Measurements from ENCODE around the gene EFCC1. TPM values are rescaled to one million over a fixed set of nuclear protein-coding genes. Genes with fewer than 3 reads are reported as not detected.

Gene EFCC1
- total RNA-seq, 2 experiments from 2014 or later, result 0.12 to 0.24 TPM

DNA sequence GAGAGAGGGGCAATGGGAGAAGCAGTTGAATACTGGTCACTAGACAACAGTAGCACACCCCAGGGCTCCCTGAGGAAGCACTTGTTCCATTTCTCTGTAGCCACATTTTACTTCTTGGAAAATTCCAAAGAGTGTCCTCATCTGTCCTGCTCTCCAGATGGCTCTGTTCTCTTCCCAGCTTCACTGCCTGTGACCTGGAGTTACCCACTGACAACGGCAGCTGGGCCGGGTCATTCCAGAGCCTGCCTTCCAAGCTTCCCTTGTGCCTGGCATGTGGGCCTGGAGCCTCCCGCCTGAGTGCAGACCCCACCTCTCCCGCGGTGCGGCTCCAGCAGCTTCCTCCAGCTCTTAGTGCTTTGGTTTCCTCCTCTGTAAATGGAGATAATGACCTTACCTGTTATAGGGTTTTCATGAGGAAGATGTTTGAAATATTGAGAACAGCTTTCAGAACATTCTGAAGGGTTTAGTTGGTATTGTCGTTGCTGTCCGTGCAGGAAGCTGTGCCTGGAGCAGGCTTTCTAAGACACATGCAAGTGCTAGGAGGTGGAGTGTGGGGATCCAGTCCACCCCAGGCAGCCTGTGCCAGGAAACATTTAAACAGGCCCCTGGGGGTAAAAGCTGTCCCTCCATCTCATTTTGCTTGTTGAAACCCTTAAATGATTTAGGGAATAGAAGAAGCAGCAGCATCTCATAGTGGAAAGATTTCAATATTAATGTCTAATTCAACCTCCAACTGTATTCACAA lies 24.8 kb downstream of the EFCC1 start:
- intact Hi-C loops (cut with micrococcal nuclease), result loop anchor here (2.0 to 5.0 kb wide), 2 partner anchors 95 to 156 kb away; partner anchors contain the start of genes CNBP and RAB43
- ChIA-PET POLR2A (interaction anchor here (0.9 to 1.7 kb wide), 3 partner anchors 9 to 288 kb away, joined by 3 to 26 read pairs (median 3); no protein-coding TSS in a partner anchor), CTCF (interaction anchor here (0.7 to 3.9 kb wide), 13 partner anchors 9 to 220 kb away, joined by 3 to 70 read pairs (median 7); partner anchors contain the start of gene CFAP92)

DNA sequence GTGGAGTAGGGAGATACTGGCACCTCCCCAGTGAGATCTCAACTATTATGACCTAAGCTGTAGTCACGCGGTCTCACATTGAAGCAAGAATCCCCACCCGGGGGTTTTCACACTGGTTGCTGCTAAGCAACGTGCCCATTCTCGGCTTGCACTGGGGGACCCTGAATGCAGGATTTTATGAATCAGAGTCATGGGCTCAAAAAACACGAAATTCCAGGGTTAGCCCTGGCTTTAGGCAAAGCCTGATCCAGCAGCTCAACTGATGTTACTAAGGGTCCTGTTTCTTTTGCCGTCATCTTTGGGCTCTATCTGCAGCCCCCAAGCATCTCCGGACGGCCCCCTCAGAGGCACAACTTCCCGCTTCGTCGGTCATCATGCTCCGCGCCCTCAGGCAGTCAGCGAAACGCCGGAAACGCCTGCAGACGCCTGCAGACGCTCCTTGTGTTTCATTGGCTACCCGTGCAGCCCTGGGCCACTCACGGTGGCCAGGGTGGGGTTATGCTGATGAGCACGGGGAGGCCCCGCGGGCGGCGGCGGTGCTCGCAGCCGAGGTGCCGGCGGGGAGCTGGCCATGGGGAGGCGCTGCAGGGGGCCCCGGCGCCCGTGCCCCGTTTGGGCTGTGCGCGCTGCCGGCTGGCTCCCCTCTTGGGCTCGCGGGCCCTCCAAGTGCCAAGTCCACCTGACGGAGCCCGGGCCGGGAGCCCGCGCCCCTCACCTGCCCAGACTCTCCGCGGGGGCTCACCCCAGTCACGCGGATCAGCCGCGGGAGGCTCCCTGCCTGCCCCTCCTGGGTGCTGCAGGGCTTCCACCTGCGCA lies 25.8 kb downstream of the EFCC1 start:
- Mint-ChIP-seq H3K4me1 (ENCODE audit: low read depth) (peaks cover 9% of the 10 kb centered on the region), H3K27ac (peak overlapping the region; percentile 83), H3K27me3 (no peaks in the 10 kb centered on the region), H3K4me3 (peak overlapping the region; percentile 73), H3K36me3 (no peaks in the 10 kb centered on the region), H3K9me3 (no peaks in the 10 kb centered on the region)
- intact Hi-C loops (cut with micrococcal nuclease), result loop anchor here (2.0 to 5.0 kb wide), 2 partner anchors 94 to 155 kb away; partner anchors contain the start of genes CNBP and RAB43
- ChIA-PET CTCF (interaction anchor here (0.6 to 3.9 kb wide), 27 partner anchors 9 to 798 kb away, joined by 3 to 70 read pairs (median 4); partner anchors contain the start of genes CFAP92, COPG1 and RAB43), POLR2A (interaction anchor here (0.9 to 1.7 kb wide), 5 partner anchors 11 to 287 kb away, joined by 3 to 26 read pairs (median 3); partner anchors contain the start of genes CNBP and COPG1)
- peak; percentile 96 for DNase-seq

More for the DNA sequence above, 24.8 kb downstream of the EFCC1 start:
- no peaks in the 10 kb centered on the region for H3K27me3 Mint-ChIP-seq
- no peaks in the 10 kb centered on the region for H3K36me3 Mint-ChIP-seq
- no peak for DNase-seq
- peaks cover 9% of the 10 kb centered on the region for H3K4me1 Mint-ChIP-seq (ENCODE audit: low read depth)
- peak overlapping the region; percentile 73 for H3K4me3 Mint-ChIP-seq
- peak overlapping the region; percentile 83 for H3K27ac Mint-ChIP-seq
- no peaks in the 10 kb centered on the region for H3K9me3 Mint-ChIP-seq

DNA sequence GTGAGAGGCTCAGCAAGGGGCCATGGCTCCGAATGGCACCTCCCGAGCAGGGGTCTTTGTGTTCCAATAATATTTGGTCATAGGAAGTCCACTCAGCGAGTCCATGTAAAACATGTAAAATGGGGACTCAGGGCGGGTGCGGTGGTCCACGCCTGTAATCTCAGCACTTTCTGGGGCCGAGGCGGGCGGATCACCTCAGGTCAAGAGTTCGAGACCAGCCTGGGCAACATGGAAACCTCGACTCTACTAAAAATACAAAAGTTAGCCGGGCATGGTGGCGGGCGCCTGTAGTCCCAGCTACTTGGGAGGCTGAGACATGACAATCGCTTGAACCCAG lies 26.4 kb downstream of the EFCC1 start:
- Mint-ChIP-seq H3K9me3 (no peaks in the 10 kb centered on the region), H3K36me3 (no peaks in the 10 kb centered on the region), H3K27me3 (no peaks in the 10 kb centered on the region), H3K27ac (no peak overlapping the region), H3K4me1 (ENCODE audit: low read depth) (peaks cover 9% of the 10 kb centered on the region), H3K4me3 (peak overlapping the region; percentile 49)
- no peak for DNase-seq
- CTCF ChIA-PET, result interaction anchor here (0.6 to 3.9 kb wide), 19 partner anchors 9 to 797 kb away, joined by 3 to 70 read pairs (median 4); partner anchors contain the start of genes CFAP92 and COPG1
- intact Hi-C loops (cut with micrococcal nuclease), result loop anchor here (2.0 to 5.0 kb wide), 2 partner anchors 93 to 155 kb away; partner anchors contain the start of genes CNBP and RAB43
- POLR2A ChIA-PET, result interaction anchor here (0.9 to 1.7 kb wide), 4 partner anchors 11 to 222 kb away, joined by 3 to 26 read pairs (median 4); partner anchors contain the start of genes CNBP and COPG1

DNA sequence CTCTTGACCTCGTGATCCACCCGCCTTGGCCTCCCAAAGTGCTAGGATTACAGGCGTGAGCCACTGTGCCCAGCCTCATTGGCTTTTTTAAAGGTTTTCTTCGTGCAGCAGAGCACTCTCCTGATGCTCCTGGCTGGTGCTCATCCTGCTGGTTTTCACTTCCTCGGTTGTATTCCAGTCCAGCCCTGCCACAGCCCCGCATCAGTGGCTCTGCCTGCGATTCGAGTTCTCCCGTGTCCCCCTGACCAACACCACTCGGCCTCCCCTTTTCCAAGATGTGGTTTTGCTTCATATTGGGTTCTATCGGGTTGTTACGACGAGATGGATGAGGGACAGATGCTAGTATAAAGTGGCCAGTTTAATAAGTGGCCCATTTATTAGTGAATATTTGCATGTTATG lies 27.8 kb downstream of the EFCC1 start:
- Mint-ChIP-seq H3K27ac (no peak overlapping the region), H3K36me3 (no peaks in the 10 kb centered on the region), H3K9me3 (no peaks in the 10 kb centered on the region), H3K4me3 (no peak overlapping the region), H3K4me1 (ENCODE audit: low read depth) (peaks cover 9% of the 10 kb centered on the region), H3K27me3 (no peaks in the 10 kb centered on the region)
- intact Hi-C loops (cut with micrococcal nuclease), result loop anchor here (5.0 kb wide), 1 partner anchor 153 kb away; the partner anchor contains the start of gene CNBP
- no peak for DNase-seq
- ChIA-PET POLR2A (no interaction called here), CTCF (interaction anchor here (0.6 to 3.9 kb wide), 5 partner anchors 12 to 217 kb away, joined by 3 to 70 read pairs (median 6); partner anchors contain the start of gene CFAP92)

DNA sequence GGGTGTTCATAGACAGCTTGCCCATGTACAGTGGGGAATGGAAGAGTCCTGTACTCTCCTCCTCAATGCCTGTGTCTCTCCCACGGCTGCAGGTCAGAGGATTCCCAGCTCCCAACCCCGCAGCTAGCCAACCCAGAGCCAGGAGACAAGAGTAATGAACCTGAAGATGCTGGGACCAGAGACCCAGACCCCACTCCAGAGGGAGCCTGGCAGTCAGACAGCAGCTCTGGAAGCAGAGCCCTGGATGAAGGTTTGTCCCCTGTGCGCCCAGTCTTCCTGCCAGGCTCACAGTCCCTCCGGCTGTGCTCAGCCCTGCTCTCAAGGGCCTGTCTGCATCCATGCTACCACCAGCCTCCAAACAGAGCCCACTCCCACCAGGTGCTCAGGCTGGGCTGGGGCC lies 29.5 kb downstream of the EFCC1 start:
- POLR2A ChIA-PET, result interaction anchor here (0.9 kb wide), 1 partner anchor 88 kb away, joined by 3 read pairs; no protein-coding TSS in a partner anchor
- Mint-ChIP-seq H3K27me3 (no peaks in the 10 kb centered on the region), H3K27ac (no peak overlapping the region), H3K36me3 (no peaks in the 10 kb centered on the region), H3K4me1 (ENCODE audit: low read depth) (peaks cover 9% of the 10 kb centered on the region), H3K9me3 (no peaks in the 10 kb centered on the region), H3K4me3 (no peak overlapping the region)
- intact Hi-C loops (cut with micrococcal nuclease), result no loop called here
- CTCF ChIA-PET, result interaction anchor here (0.7 to 1.5 kb wide), 7 partner anchors 14 to 350 kb away, joined by 3 to 6 read pairs (median 4); no protein-coding TSS in a partner anchor
- no peak for DNase-seq

DNA sequence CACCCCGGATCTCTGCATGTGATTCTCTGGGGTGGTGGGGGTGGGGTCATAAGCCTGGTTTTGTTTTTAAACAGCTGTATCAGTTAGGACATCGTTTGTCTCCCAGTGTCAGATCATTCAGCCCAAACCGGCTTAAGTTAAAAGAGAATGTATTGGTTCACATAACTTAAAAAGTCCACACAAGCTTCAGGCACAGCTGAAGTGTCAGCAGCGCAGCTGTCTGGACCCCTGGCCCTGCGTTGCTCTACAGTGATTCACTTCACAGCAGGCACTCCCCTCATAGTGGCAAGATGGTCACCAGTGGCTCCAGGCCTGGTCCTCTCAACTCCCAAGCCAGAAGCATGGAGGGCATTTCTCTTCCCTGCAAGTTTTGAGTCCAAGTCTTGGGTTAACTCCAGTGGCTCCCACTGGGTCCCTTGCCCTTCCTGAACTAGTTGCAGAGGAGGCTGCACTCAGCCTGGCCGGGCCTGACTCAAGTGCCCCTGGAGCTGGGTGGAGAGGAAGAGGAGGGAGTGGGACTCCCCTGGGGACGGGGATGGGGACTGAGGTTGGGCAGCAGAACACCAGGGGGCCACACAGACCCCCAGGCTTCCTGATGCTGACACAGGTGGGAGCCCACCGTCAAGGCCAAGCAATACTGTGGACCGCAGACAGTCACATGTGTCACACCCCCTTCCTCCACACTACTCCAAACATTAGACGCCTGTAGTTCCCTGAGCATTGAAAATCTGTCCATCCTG lies 30.5 kb downstream of the EFCC1 start:
- no peaks in the 10 kb centered on the region for H3K36me3 Mint-ChIP-seq
- peaks cover 2% of the 10 kb centered on the region for H3K4me1 Mint-ChIP-seq (ENCODE audit: low read depth)
- H3K9me3 Mint-ChIP-seq, result no peaks in the 10 kb centered on the region
- intact Hi-C loops (cut with micrococcal nuclease), result no loop called here
- H3K4me3 Mint-ChIP-seq, result no peak overlapping the region
- H3K27ac Mint-ChIP-seq, result no peak overlapping the region
- ChIA-PET CTCF (interaction anchor here (0.9 to 1.7 kb wide), 4 partner anchors 15 to 61 kb away, joined by 3 to 6 read pairs (median 4); no protein-coding TSS in a partner anchor), POLR2A (no interaction called here)
- no peaks in the 10 kb centered on the region for H3K27me3 Mint-ChIP-seq
- no peak for DNase-seq

DNA sequence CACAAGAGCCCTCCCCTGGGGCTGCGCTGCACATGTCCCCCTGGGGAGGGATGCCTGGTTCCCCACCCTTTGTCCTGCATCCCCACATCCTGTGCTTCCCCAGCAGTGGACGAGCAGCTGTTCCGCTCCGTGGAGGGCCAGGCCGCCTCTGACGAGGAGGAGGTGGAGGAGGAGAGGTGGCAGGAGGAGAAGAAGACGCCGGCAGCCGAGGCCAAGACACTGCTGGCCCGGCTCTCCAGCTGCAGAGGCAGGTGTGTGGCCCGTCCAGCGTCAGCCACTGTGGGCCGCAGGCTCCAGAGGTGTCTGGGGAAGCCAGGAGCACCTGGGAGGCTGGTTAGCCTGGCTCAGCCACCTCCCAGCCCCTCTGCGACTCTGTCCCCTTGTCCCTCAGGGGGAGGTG lies 31.6 kb downstream of the EFCC1 start:
- ChIA-PET CTCF (interaction anchor here (1.7 kb wide), 1 partner anchor 16 kb away, joined by 6 read pairs; no protein-coding TSS in a partner anchor), POLR2A (no interaction called here)
- Mint-ChIP-seq H3K27ac (no peak overlapping the region), H3K4me3 (no peak overlapping the region), H3K27me3 (no peaks in the 10 kb centered on the region), H3K9me3 (no peaks in the 10 kb centered on the region), H3K4me1 (ENCODE audit: low read depth) (no peaks in the 10 kb centered on the region), H3K36me3 (no peaks in the 10 kb centered on the region)
- intact Hi-C loops (cut with micrococcal nuclease), result no loop called here
- DNase-seq, result no peak

DNA sequence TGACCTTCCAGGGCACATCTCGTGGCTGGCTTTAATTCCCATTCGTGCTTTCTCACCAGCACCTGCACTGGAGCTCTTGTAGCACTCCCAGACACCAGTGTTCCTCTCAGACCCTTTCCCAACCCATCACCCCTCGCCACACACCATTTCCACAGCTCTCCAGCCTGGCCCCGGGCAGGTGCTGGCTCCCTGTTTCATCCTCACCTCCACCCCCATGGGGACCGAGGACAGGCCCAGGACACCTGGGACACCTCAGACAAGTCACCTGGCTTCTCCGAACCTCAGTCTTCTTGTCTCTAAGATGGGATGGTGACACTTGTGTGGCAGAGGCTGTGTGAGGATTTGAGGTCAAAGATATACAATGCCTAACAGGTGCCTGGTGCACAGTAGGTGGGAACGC lies 32.0 kb downstream of the EFCC1 start:
- DNase-seq, result no peak
- intact Hi-C loops (cut with micrococcal nuclease), result no loop called here
- H3K9me3 Mint-ChIP-seq, result no peaks in the 10 kb centered on the region
- no peaks in the 10 kb centered on the region for H3K4me1 Mint-ChIP-seq (ENCODE audit: low read depth)
- ChIA-PET POLR2A (no interaction called here), CTCF (no interaction called here)
- H3K27ac Mint-ChIP-seq, result no peak overlapping the region
- H3K36me3 Mint-ChIP-seq, result no peaks in the 10 kb centered on the region
- no peaks in the 10 kb centered on the region for H3K27me3 Mint-ChIP-seq
- no peak overlapping the region for H3K4me3 Mint-ChIP-seq

DNA sequence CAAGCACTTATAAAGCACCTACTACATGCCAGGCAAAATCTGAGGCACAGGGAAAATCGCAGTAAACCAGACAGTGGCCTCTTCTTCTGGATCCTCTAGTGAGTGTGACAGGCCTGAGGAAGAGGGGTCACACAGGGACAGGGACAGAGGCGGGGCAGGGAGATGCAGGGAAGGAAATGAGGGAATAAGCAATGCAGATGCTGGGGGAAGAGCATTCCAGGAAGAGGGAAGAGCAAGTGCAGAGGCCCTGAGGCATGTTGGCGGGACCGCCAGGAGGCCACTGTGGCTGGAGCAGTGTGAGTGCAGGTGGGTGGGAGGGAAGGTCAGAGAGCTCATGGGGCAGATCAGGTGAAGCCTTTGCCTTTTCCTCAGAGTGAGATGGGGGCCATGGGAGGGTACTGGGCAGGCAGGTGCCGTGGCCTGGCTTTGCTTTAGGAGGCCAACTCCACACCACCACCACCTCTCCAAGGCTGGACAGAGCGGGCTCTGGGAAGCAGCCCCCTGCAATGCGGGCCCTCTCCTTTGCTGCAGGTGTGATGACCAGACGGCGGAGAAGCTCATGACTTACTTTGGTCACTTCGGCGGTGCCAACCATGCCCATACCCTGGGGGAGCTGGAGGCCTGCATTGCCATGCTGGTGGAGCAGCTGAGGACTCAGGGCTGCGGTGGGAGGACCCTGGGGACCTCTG lies 32.7 kb downstream of the EFCC1 start:
- Mint-ChIP-seq H3K4me1 (ENCODE audit: low read depth) (no peaks in the 10 kb centered on the region), H3K27me3 (no peaks in the 10 kb centered on the region), H3K36me3 (no peaks in the 10 kb centered on the region), H3K9me3 (no peaks in the 10 kb centered on the region), H3K27ac (no peak overlapping the region), H3K4me3 (no peak overlapping the region)
- CTCF ChIA-PET, result interaction anchor here (0.8 kb wide), 1 partner anchor 20 kb away, joined by 3 read pairs; no protein-coding TSS in a partner anchor
- DNase-seq, result no peak
- POLR2A ChIA-PET, result no interaction called here
- intact Hi-C loops (cut with micrococcal nuclease), result no loop called here

DNA sequence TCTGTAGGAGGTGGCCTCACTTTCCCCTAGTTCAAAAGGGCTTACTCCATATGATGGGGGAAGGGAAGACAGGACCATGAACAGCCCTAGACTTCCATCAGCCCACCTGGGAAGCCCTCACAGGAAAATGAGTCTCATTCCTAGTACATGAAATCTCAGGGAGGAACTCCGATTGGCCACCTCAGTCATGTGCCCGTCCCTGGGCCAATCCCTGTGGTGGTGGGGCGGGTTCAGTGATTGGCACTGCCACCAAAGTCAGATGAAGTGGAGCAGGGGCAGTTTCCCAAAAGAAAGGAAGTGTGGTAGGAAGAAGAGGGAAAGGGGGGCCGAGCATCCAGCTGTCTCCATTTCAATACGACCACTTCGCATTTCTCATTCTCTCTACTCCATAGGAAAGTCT lies 33.5 kb downstream of the EFCC1 start:
- CTCF ChIA-PET, result interaction anchor here (0.8 kb wide), 1 partner anchor 19 kb away, joined by 3 read pairs; no protein-coding TSS in a partner anchor
- no peak overlapping the region for H3K27ac Mint-ChIP-seq

More for the DNA sequence above, 33.5 kb downstream of the EFCC1 start:
- no peaks in the 10 kb centered on the region for H3K9me3 Mint-ChIP-seq
- POLR2A ChIA-PET, result no interaction called here
- peaks cover under 1% of the 10 kb centered on the region for H3K27me3 Mint-ChIP-seq
- H3K4me3 Mint-ChIP-seq, result no peak overlapping the region
- H3K4me1 Mint-ChIP-seq (ENCODE audit: low read depth), result no peaks in the 10 kb centered on the region
- no peak for DNase-seq
- H3K36me3 Mint-ChIP-seq, result no peaks in the 10 kb centered on the region
- intact Hi-C loops (cut with micrococcal nuclease), result no loop called here
